ENCODE data around the gene KCNJ3. TPM values are rescaled to one million over a fixed set of nuclear protein-coding genes. Genes with fewer than 3 reads are reported as not detected.

Gene KCNJ3
- total RNA-seq, 6 experiments from 2014 or later, result 0.12 to 1.5 (median 0.52) TPM

GRCh38 chr2:154696369-154696768 is 2.1 kb upstream of the KCNJ3 start:
- Histone ChIP-seq H3K27ac (peak overlapping the region in 2 of 3 donors; percentile 38 to 47), H3K4me3 (no peak overlapping the region), H3K36me3 (no peaks in the 10 kb centered on the region), H3K9me3 (no peaks in the 10 kb centered on the region), H3K4me1 (peaks cover 0 to 9% (median 4%) of the 10 kb centered on the region in 4 donors), H3K27me3 (no peaks in the 10 kb centered on the region)
- WGBS (ENCODE audit: insufficient coverage, low coverage, low lambda C conversion rate, missing lambda C conversion rate), result 13% methylated on average over 4 of the region's 4 CpGs
- TF ChIP-seq POLR2A (IDR thresholded peaks at IDR 0.05), result no peak
- TF ChIP-seq, protein P1, sequence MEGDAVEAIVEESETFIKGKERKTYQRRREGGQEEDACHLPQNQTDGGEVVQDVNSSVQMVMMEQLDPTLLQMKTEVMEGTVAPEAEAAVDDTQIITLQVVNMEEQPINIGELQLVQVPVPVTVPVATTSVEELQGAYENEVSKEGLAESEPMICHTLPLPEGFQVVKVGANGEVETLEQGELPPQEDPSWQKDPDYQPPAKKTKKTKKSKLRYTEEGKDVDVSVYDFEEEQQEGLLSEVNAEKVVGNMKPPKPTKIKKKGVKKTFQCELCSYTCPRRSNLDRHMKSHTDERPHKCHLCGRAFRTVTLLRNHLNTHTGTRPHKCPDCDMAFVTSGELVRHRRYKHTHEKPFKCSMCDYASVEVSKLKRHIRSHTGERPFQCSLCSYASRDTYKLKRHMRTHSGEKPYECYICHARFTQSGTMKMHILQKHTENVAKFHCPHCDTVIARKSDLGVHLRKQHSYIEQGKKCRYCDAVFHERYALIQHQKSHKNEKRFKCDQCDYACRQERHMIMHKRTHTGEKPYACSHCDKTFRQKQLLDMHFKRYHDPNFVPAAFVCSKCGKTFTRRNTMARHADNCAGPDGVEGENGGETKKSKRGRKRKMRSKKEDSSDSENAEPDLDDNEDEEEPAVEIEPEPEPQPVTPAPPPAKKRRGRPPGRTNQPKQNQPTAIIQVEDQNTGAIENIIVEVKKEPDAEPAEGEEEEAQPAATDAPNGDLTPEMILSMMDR (IDR thresholded peaks at IDR 0.05), result no peak
- intact Hi-C loops (cut with DNase I), result no loop called here
- DNase-seq, result no peak
- peak; percentile 28 to 55 (median 48) for ATAC-seq

- Histone ChIP-seq H3K9me3 (no peaks in the 10 kb centered on the region), H3K36me3 (no peaks in the 10 kb centered on the region), H3K27me3 (no peaks in the 10 kb centered on the region), H3K27ac (peak overlapping the region in 2 of 3 donors; percentile 38 to 47), H3K4me3 (peak overlapping the region; percentile 57 to 63 (median 57)), H3K4me1 (peaks cover 0 to 9% (median 4%) of the 10 kb centered on the region in 4 donors)
- peak; percentile 25 to 55 (median 40) for ATAC-seq
- TF ChIP-seq, protein P1 (IDR thresholded peaks at IDR 0.05), result no peak
- no peak for TF ChIP-seq POLR2A (IDR thresholded peaks at IDR 0.05)
- 7% methylated on average over 8 of the region's 8 CpGs for WGBS (ENCODE audit: insufficient coverage, low coverage, low lambda C conversion rate, missing lambda C conversion rate)
- no peak for DNase-seq
- intact Hi-C loops (cut with DNase I), result no loop called here
Observed at GRCh38 chr2:154696810-154697417, 1.6 kb upstream of the KCNJ3 start.

- peak; percentile 48 to 69 (median 63) for DNase-seq
- TF ChIP-seq POLR2A (IDR thresholded peaks at IDR 0.05), result no peak
- TF ChIP-seq, protein P1 (IDR thresholded peaks at IDR 0.05), result no peak
- Histone ChIP-seq H3K4me1 (peaks cover 0 to 9% (median 4%) of the 10 kb centered on the region in 4 donors), H3K4me3 (peak overlapping the region; percentile 57 to 63 (median 57)), H3K27ac (peak overlapping the region; percentile 9 to 47 (median 38)), H3K27me3 (no peaks in the 10 kb centered on the region), H3K9me3 (no peaks in the 10 kb centered on the region), H3K36me3 (no peaks in the 10 kb centered on the region)
- intact Hi-C loops (cut with DNase I), result no loop called here
- peak; percentile 60 to 76 (median 70) for ATAC-seq
- 0% methylated on average over 28 of the region's 69 CpGs for WGBS (ENCODE audit: insufficient coverage, low coverage, low lambda C conversion rate, missing lambda C conversion rate)
Observed at GRCh38 chr2:154697418-154698252, 860 bp upstream of the KCNJ3 start.

- H3K27me3 ChIP-seq, result no peaks in the 10 kb centered on the region
- intact Hi-C loops (cut with DNase I), result no loop called here
- DNase-seq, result peak; percentile 42 to 66 (median 55)
- peak; percentile 38 to 58 (median 47) for ATAC-seq
- TF ChIP-seq POLR2A (IDR thresholded peaks at IDR 0.05), result no peak
- peak overlapping the region in 1 of 3 donors; percentile 19 for H3K27ac ChIP-seq
- 6% methylated on average over 15 of the region's 60 CpGs for WGBS (ENCODE audit: insufficient coverage, low coverage, low lambda C conversion rate, missing lambda C conversion rate)
- H3K36me3 ChIP-seq, result no peaks in the 10 kb centered on the region
- peaks cover 0 to 9% (median 4%) of the 10 kb centered on the region in 4 donors for H3K4me1 ChIP-seq
- H3K9me3 ChIP-seq, result no peaks in the 10 kb centered on the region
- H3K4me3 ChIP-seq, result peak overlapping the region; percentile 57 to 63 (median 57)
Observed at GRCh38 chr2:154698721-154699574, 453 bp downstream of the KCNJ3 start.
